ENCODE data around the gene FAAP20. TPM values are rescaled to one million over a fixed set of nuclear protein-coding genes. Genes with fewer than 3 reads are reported as not detected.

Gene FAAP20
- polyA plus RNA-seq, 2 of the 4 experiments (the other 2 are of a cell fraction), result 5.1 to 26.0 TPM

- no peak overlapping the region for H3K4me3 ChIP-seq
- 90% methylated on average over 17 of the region's 18 CpGs for WGBS (ENCODE audit: missing lambda C conversion rate)
- no peak for ATAC-seq
- no peak overlapping the region for H3K27ac ChIP-seq
- ChIA-PET CTCF (no interaction called here), POLR2A (no interaction called here)
- H3K4me2 ChIP-seq, result no peak overlapping the region
- TF ChIP-seq HEYL (CRISPR knock-in tag; IDR thresholded peaks at IDR 0.05) (no peak), ELK1 (IDR thresholded peaks at IDR 0.05; ENCODE audit: low read depth, low read length) (no peak), SREBF2 (IDR thresholded peaks at IDR 0.05) (no peak), CEBPB (IDR thresholded peaks at IDR 0.05) (no peak), BHLHE40 (IDR thresholded peaks at IDR 0.05; ENCODE audit: low read depth, low read length) (no peak), PBX3 (IDR thresholded peaks at IDR 0.05) (no peak), CBX8 (IDR thresholded peaks at IDR 0.05) (no peak), ZSCAN20 (CRISPR knock-in tag; IDR thresholded peaks at IDR 0.05) (no peak)
- H3K4me1 ChIP-seq, result no peaks in the 10 kb centered on the region
- no peak for FAIRE-seq
- H3K9me3 ChIP-seq, result no peaks in the 10 kb centered on the region
- DNase-seq (ENCODE audit: low read depth in 1 of 2, low spot score in 1 of 2), result no peak
These were observed 16.5 kb downstream of the FAAP20 start for GRCh38 chr1:2177946-2178538.

- Histone ChIP-seq H3K4me3 (no peak overlapping the region), H3K27ac (no peak overlapping the region), H3K9me3 (no peaks in the 10 kb centered on the region), H3K4me2 (no peak overlapping the region), H3K4me1 (no peaks in the 10 kb centered on the region)
- ChIA-PET CTCF (no interaction called here), POLR2A (no interaction called here)
- 92% methylated on average over 10 of the region's 21 CpGs for WGBS (ENCODE audit: missing lambda C conversion rate)
- no peak for FAIRE-seq
- no peak for TF ChIP-seq BHLHE40 (IDR thresholded peaks at IDR 0.05; ENCODE audit: low read depth, low read length)
- TF ChIP-seq NPAS2 (CRISPR knock-in tag; IDR thresholded peaks at IDR 0.05; ENCODE audit: borderline replicate concordance), result no peak
- TF ChIP-seq EHMT2 (IDR thresholded peaks at IDR 0.05; ENCODE audit: low read depth), result no peak
- no peak for TF ChIP-seq E2F6 (IDR thresholded peaks at IDR 0.05; ENCODE audit: borderline replicate concordance, low read depth)
- TF ChIP-seq FOXS1 (CRISPR knock-in tag; IDR thresholded peaks at IDR 0.05), result no peak
- TF ChIP-seq TFCP2L1 (CRISPR knock-in tag; IDR thresholded peaks at IDR 0.05), result no peak
- no peak for TF ChIP-seq FOSB (CRISPR knock-in tag; IDR thresholded peaks at IDR 0.05)
- TF ChIP-seq REST (IDR thresholded peaks at IDR 0.05), result no peak
- TF ChIP-seq ZSCAN20 (CRISPR knock-in tag; IDR thresholded peaks at IDR 0.05), result no peak
- TF ChIP-seq EP300 (IDR thresholded peaks at IDR 0.05), result no peak
- TF ChIP-seq HOXA7 (CRISPR knock-in tag; IDR thresholded peaks at IDR 0.05), result no peak
- no peak for TF ChIP-seq CTCF (IDR thresholded peaks at IDR 0.05)
- TF ChIP-seq RARB (CRISPR knock-in tag; IDR thresholded peaks at IDR 0.05), result no peak
- TF ChIP-seq PBX3 (IDR thresholded peaks at IDR 0.05), result no peak
- TF ChIP-seq, protein P1, sequence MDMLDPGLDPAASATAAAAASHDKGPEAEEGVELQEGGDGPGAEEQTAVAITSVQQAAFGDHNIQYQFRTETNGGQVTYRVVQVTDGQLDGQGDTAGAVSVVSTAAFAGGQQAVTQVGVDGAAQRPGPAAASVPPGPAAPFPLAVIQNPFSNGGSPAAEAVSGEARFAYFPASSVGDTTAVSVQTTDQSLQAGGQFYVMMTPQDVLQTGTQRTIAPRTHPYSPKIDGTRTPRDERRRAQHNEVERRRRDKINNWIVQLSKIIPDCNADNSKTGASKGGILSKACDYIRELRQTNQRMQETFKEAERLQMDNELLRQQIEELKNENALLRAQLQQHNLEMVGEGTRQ (IDR thresholded peaks at IDR 0.05), result no peak
- DNase-seq (ENCODE audit: low read depth in 1 of 2, low spot score in 1 of 2), result no peak
- no peak for ATAC-seq
These were observed 17.0 kb downstream of the FAAP20 start for GRCh38 chr1:2177541-2177940.
